ENCODE measurements around the gene TRIP10. TPM values are rescaled to one million over a fixed set of nuclear protein-coding genes. Genes with fewer than 3 reads are reported as not detected.

Gene TRIP10
- total RNA-seq, result 41.7 and 44.4 TPM in 2 replicates

GRCh38 chr19:6739390-6739882 is at the start of gene TRIP10:
TRIP10 (plus strand) TSS chr19:6739680; CDS start chr19:6739762, 82 bp downstream.

GRCh38 chr19:6720369-6721137 is 18.9 kb upstream of the TRIP10 start, which contains the start of gene C3:
C3 (minus strand) TSS chr19:6720650; CDS start chr19:6720589, 61 bp downstream.

GRCh38 chr19:6737284-6737872 is 2.1 kb upstream of the TRIP10 start, which contains the start of gene GPR108:
GPR108 (minus strand) TSS chr19:6737580; CDS start chr19:6737576, 4 bp downstream.

GRCh38 chr19:6767357-6768235 is 28.1 kb downstream of the TRIP10 start, which contains the start of gene SH2D3A:
SH2D3A (minus strand) TSS chr19:6767435; CDS start chr19:6763748, 3,687 bp downstream.

GRCh38 chr19:6772028-6772865 is 32.8 kb downstream of the TRIP10 start, which contains the start of gene VAV1:
VAV1 (plus strand) TSS chr19:6772708; CDS start chr19:6772808, 100 bp downstream.

Other genes with a start within 250 kb of the TRIP10 start
- not detected in 2 replicates for gene TUBB4A, start 237.4 kb upstream of the TRIP10 start, total RNA-seq
- gene TNFSF9, start 208.7 kb upstream of the TRIP10 start, total RNA-seq, result 5.7 and 7.5 TPM in 2 replicates
- gene CD70, start 148.5 kb upstream of the TRIP10 start, total RNA-seq, result not detected in 2 replicates
- gene TNFSF14, start 69.5 kb upstream of the TRIP10 start, total RNA-seq, result not detected in 2 replicates
- gene C3, start 19.0 kb upstream of the TRIP10 start, total RNA-seq, result 0.97 and 3.1 TPM in 2 replicates
- 40.7 and 49.4 TPM in 2 replicates for gene GPR108, start 2.1 kb upstream of the TRIP10 start, total RNA-seq
- not detected in 2 replicates for gene SH2D3A, start 27.8 kb downstream of the TRIP10 start, total RNA-seq
- not detected in 2 replicates for gene VAV1, start 33.0 kb downstream of the TRIP10 start, total RNA-seq
- gene ADGRE1, start 147.9 kb downstream of the TRIP10 start, total RNA-seq, result not detected in 2 replicates